MV-4-11 (cell line): ENCODE data around the gene HPD.

Experiments
- DNase-seq: peaks from one replicate; lab custom pipeline; 2025; lab: John Stamatoyannopoulos, UW

Gene HPD

DNA sequence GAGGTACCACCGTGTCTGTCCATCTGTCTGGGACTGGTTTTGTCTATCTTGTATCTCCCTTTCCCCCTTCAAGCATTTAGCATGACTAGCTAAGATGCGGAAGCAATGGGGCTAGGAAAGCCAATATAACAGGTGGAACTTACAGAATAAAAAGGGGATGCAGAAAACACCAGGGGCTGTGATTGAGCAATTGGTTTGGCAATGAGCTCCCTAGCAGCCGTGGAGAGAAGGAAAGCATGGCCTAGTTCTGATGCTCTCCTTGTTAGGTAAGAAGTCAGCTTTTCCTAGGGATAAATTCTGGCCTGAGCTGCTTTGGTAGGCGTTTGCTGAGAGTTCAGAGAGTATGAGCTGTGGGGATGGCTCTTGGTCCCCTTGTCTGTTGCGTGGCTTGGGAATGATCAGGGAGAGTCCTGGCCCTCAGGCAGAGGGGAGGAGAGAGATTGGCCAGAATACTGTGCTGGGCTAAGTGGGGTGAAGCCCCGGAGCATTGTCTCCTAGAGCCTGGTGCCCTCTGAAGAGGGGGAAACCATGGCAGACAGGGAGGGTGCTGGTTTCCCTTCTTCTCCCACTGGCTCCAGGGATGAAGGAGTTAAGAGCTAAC, 47.7 kb downstream of the HPD start:
- DNase-seq, result peak; percentile 9

- DNase-seq, result no peak
These were observed 48.3 kb downstream of the HPD start for GRCh38 chr12:121810234-121810817.

- DNase-seq, result no peak
These were observed 48.9 kb downstream of the HPD start for GRCh38 chr12:121809712-121810116.

DNA sequence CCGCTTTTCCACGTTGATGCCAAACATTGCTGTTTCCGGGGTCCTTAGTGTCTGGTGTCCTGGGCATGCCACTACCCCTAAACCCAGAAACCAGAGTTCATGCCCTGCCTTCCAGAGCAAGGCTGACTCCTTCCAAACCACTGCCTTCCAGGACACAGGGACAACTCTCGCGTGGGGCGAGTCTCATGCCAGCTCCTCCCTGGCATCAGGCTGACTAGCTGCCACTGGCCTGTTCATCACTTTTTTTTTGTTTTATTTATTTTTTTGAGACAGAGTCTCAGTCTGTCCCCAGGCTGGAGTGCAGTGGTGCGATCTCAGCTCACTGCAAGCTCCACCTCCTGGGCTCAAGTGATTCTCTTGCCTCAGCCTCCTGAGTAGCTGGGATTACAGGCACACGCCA, 50.0 kb downstream of the HPD start:
- no peak for DNase-seq

DNA sequence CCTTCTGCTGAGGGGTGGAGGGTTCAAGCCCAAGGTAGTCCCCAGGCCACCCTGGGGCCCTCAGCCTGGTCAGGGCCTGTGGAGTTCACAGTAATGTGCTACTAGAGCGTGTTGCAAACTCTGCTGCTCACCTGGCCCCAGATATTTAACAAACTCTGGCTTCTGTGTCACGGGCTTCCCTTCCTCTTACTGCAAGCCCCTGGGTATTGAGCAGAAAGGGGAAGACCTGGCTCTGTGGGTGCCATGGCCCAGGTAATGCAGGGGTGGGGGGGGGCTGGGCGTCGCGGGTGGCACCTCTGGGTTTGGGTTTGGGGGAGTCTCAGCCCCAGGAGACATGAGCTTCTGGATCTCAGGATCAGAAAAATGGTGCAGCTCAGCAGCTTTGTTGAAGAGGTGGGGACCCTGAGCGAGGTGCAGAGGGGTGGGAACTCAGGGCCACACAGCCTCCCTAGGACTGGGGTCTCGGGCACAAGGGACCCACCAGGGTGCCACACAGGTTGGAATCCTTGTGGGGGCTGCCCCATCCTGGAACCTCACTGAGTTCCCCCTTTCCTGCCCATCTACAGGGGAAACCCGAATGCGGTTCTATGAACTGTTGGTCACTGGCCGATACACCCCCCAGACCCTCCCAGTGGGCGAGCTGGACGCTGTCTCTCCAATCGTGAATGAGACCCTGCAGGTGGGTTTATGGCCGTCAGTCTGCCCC, 50.9 kb downstream of the HPD start:
- no peak for DNase-seq

DNA sequence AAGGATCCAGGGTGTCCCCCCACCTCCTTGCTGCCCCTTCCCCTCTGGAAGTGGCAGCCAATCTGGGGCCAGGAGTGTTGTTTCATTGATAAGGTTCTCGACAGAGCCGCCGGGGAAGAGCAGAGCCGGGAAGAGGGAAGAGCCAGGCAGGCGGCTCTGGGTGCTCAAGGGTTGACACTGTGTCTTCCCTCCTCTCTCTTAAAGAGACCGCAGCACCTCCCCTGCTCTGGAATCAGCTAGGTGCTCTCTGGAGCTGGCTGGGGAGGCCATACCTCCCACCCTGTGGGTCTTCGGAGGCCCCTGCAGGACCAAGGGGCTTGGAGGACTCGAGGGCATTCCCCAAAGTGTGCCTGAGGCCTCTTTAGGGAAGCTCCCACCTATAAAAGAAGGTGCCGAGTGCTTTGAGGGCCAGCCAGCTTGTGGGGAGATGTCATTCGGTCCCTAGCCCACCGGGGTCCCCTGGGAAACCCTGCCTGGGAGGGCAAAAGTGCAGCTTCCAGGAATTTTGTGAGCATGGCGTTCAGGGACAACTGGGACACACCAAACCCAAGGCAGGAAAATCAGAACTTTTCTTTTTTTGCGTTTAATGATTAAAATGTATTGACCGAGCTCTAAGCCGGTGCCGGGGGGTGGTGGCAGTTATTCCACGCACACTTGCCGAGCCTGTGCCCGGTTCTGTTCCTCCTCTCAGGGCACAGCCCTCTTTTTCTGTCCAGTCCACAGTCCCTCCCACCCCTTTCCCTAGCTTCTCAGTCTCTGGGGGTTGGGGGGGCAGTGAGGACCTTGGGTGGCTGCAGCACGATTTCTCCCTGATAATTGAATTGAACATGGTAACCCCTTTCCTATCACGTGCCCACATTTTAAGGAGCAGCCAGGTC, 51.9 kb downstream of the HPD start:
- DNase-seq, result no peak

DNA sequence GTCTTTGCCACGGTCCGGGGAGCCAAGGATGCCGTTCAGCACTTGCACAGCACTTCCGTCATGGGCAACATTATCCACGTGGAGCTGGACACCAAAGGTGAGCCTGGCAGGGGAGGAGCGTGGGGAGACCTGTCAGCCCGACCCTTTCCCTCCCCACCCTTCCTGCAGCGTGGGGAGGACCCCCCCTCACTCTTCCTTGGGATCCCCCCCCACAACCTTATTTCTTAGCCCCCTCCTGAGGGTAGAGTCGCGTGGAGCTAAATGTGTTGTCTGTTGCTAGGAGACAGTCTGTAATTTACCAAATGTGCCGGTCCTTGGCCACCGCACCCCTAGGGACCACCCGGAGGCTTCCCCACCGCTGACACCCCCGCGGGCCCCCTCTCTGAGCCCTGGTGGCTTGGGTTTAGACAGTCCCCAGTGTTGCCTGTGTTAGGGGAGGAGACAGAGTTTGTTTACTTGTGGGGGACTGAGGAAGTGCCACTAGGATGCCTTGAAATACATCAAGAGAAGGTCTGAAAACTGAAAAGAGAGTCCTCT, 52.6 kb downstream of the HPD start:
- DNase-seq, result no peak

DNA sequence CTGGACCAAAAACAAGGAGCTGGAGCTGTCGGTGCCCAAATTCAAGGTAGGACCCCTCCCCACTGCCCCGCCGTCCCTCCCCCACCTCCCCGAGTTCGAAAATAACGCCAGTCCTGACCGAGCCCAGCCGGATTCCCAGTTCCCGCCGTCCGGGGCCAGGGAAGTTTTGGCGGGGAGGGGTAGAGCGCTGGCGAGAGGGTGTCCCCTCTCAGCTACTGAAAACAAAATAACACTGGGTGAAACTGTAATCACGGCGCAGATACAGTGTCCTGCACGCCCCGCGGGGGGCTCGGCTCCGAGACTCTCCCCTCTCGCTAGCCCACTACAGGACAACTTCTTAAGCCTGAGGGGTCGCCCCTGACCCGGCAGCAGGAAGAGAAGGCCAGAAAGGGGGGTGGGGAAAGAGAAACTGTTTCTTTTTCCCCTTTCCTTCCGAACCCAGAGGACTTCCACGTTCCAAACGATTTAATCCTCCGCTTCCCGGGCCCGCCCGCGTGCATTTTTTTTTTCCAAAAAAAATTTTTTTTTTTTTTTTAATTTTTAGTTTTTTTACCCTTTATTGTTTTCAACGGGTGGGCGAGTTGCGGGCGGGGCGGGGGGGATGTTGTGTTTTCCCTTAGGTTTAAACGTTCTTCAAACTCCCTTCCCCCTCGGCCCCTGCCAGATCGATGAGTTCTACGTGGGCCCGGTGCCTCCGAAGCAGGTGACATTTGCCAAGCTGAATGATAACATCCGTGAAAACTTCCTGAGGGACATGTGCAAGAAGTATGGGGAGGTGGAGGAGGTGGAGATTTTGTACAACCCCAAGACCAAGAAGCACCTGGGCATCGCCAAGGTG, 53.3 kb downstream of the HPD start:
- DNase-seq, result no peak

GRCh38 chr12:121804417-121805111, 54.1 kb downstream of the HPD start:
- peak; percentile 39 for DNase-seq

- peak; percentile 66 for DNase-seq
These were observed 54.7 kb downstream of the HPD start, which contains the start of gene SETD1B for GRCh38 chr12:121803861-121804416. Gene SETD1B, plus strand, starts transcription at chr12:121804009. Its CDS starts 729 bp downstream, at chr12:121804738.

DNA sequence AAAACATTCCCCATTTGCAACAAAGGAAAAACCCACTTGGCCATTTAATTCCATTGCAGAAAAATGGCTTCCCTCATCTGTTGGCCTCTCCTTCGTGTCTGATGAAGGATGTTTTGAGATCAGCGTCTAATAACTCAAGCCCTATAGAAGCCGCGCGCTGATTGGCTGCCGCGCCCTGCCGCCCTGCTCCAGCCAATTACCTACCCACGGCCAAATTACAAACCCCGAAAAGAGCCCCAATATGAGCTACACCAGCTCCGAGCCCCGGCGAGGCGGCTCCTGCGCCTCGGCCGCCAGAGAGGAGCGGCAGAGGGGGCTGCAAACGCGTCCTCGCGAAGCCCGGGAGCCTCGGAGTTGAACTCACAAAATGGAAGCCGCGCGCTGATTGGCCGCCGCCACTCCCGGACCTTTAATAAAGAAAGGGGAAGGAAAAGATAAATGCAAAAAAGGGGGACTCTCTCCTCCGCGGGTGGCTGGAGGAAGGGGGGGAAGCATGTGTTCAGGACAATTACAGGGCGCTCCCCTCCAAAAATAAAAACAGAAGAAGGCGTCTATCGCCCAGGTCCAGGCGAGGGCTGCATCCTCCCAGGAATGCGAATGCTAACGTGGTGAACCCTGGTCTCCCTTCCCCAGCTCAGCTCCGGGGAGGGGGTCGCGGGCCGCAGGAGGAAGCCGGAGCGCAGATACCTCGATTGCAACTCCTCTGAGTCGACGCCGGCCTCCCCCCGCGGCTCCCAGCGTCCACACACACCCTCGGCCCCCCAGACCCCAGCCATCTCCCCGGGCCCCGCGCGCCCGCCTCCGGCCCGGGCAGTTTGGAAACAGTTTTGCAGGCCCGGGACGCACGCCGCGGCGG, 55.6 kb downstream of the HPD start:
- DNase-seq, result peak; percentile 97

DNA sequence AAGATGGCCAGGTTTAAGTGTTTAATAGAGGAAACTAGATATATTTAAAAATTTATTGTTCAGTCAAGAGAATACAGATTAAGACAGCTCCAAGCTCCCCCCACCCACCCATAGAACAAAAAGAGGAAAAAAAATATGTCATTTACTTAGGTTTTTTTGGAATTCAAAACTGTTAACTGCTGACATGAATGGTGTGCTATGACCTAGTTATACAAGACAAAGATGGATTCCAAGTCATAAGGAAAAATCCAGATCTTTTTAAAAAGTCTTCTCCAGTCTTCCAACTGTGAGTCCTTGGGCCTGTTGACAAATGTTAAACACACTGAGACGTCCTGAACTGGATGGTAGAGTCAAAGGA, 56.2 kb downstream of the HPD start:
- DNase-seq, result no peak

GRCh38 chr12:121801595-121802484, 56.8 kb downstream of the HPD start:
- peak; percentile 29 for DNase-seq

- DNase-seq, result peak; percentile 14
These were observed 57.7 kb downstream of the HPD start for GRCh38 chr12:121800694-121801594.

DNA sequence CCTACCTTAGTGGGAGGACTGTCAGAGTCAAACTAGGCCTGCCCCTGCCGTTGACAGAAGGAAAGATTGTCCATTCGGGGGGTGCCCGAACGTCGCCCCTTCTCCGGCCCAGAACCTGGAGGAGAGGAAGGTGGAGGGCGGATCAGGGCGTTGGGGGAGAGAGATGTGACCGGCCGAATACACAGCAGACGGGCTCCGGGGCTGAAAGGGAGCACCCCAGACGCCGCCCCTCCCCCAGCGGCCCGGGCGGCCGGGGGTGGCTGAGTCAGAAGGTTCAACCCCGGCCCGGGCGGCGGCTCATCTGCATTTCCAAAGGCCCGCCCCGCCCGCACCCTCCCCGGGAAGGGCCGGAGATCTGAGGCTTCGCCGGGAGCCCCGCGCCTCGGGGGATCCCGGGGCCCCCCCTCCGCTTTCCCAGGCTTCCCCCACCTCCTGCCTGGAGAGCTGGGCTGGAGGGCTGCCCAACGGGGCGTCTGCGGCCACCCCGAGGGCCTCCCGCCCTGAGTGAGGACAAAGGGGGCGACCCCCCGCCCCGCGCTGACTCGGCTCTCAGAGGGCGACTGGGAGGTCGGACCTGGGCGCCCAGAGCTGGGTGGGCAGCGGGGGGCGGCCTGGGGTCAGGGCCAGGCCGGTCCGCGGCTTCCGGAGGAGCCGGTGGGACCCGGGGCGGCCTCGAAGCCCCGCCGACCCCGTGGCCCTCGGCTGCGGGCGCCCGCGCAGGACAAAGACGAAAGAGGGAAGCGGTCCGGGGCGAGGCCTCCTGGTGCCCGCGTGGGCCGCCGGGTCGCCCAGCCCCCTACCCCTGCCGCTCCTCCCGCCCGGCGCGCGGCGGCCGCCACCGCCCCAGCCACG, 58.6 kb downstream of the HPD start:
- peak; percentile 67 for DNase-seq

DNA sequence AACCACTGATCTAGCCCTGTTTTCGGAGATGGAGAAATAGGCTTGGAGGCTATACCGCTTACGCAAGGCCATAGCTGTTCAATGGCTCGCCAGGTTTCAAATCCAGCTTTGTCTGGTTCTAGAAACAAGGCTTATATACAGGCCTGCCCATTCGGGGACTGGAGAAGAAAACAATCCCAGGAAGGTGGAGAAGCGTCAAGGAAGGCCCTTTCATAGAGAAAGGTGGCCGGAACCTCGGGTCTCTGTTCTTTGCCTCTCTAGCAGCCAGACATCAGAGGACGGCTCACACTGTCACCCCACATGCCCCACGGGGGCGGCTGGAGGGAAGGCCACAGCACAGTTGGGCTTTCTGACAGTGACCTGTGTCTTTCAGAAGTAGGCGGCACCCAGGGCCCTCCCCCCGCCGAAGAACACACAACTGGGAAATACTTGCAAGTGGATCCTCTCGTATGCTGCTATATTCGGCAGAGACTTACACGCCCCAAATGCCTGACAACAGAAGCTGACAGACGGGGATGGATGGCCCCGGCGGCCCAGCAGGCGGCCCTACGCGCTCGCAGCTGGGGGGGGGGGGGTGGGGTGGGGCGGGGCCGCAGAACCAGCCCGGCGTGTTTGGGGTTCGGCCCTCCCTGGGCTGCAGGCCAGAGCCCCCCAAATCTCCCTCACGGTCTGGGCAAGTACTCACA, 59.4 kb downstream of the HPD start:
- DNase-seq, result peak; percentile 75
